IMR-90 (cell line): ENCODE measurements around the gene PDCD10. TPM values are rescaled to one million over a fixed set of nuclear protein-coding genes. Genes with fewer than 3 reads are reported as not detected.

Experiments used
- ATAC-seq: fragments of 200-7000 bp; cut with Tn5 transposase; 2 replicates; pipeline ENCODE4 v1.9.1; 2020; ENCODE audit warnings: low read depth, mild to moderate bottlenecking, moderate library complexity
- BruUV-seq: library from RNA; stranded (reverse); fragments of 400-500 nt; replicated peaks from 2 replicates; lab custom pipeline; 2021; lab: Mats Ljungman, UMichigan
- CTCF ChIA-PET: fragments of 300-600 bp; formaldehyde crosslinking; extraction: SDS; loops from one replicate; lab custom pipeline; 2021; ENCODE audit warnings: antibody characterized with exemption; lab: Yijun Ruan, JAX
- POLR2A ChIA-PET: fragments of 300-600 bp; sonication (Branson Sonifier 250); formaldehyde crosslinking; loops from one replicate; lab custom pipeline; 2022; ENCODE audit warnings: antibody characterized with exemption; ENCODE audit not compliant: unreplicated experiment; lab: Charles Lee
- DNase-seq: peaks from one replicate; pipeline ENCODE4 v3.0.0; 2013
- H2AFZ ChIP-seq: replicated peaks from 2 replicates; pipeline ENCODE3; 2013; ENCODE audit warnings: low read length, mild to moderate bottlenecking; ENCODE audit not compliant: poor library complexity
- H2AK5ac ChIP-seq: 2 replicates; pipeline ENCODE4 v1.6.1; 2013; ENCODE audit warnings: low read depth, low read length, inconsistent platforms
- H2AK9ac ChIP-seq: replicated peaks from 2 replicates; pipeline ENCODE3; 2013; ENCODE audit warnings: mild to moderate bottlenecking, low read depth, low read length, moderate library complexity; ENCODE audit not compliant: poor library complexity
- H2BK120ac ChIP-seq: 2 replicates; pipeline ENCODE4 v1.6.1; 2013; ENCODE audit warnings: low read depth, low read length, inconsistent platforms
- H2BK15ac ChIP-seq: 3 replicates; pipeline ENCODE4 v1.6.1; 2013; ENCODE audit warnings: low read depth, low read length, inconsistent platforms
- H2BK20ac ChIP-seq: 2 replicates; pipeline ENCODE4 v1.6.1; 2013; ENCODE audit warnings: low read depth, mild to moderate bottlenecking, inconsistent platforms, low read length, moderate library complexity
- H2BK5ac ChIP-seq: 2 replicates; pipeline ENCODE4 v1.6.1; 2013; ENCODE audit warnings: mild to moderate bottlenecking, low read depth, low read length, inconsistent platforms; ENCODE audit not compliant: poor library complexity, severe bottlenecking
- H3K14ac ChIP-seq: replicated peaks from 2 replicates; pipeline ENCODE4 v1.6.1; 2013; ENCODE audit warnings: low read depth, low read length, inconsistent platforms
- H3K18ac ChIP-seq: 2 replicates; pipeline ENCODE4 v1.6.1; 2013; ENCODE audit warnings: low read depth, low read length, control low read depth
- H3K23ac ChIP-seq: 2 replicates; pipeline ENCODE4 v1.6.1; 2013; ENCODE audit warnings: low read depth, low read length, inconsistent platforms
- H3K27ac ChIP-seq: 2 replicates; pipeline ENCODE4 v1.5.1; 2013; ENCODE audit warnings: mild to moderate bottlenecking, control low read depth, low read length; ENCODE audit not compliant: insufficient read depth
- H3K27me3 ChIP-seq: 2 replicates; pipeline ENCODE4 v1.6.1; 2013; ENCODE audit warnings: low read length; ENCODE audit not compliant: control insufficient read depth, insufficient read depth
- H3K36me3 ChIP-seq: 2 replicates; pipeline ENCODE4 v1.6.1; 2013; ENCODE audit warnings: low read length, mixed read lengths; ENCODE audit not compliant: control insufficient read depth, insufficient read depth
- H3K4ac ChIP-seq: 2 replicates; pipeline ENCODE4 v1.6.1; 2013; ENCODE audit warnings: low read depth, low read length, inconsistent platforms
- H3K4me1 ChIP-seq: 2 replicates; pipeline ENCODE4 v1.6.1; 2013; ENCODE audit warnings: low read length, mixed read lengths; ENCODE audit not compliant: control insufficient read depth, insufficient read depth
- H3K4me2 ChIP-seq: 2 replicates; pipeline ENCODE4 v1.6.1; 2013; ENCODE audit warnings: low read depth, mild to moderate bottlenecking, control low read depth, low read length, moderate library complexity
- H3K4me3 ChIP-seq: 2 replicates; pipeline ENCODE4 v1.5.1; 2013; ENCODE audit warnings: low read depth, mild to moderate bottlenecking, control low read depth, low read length, moderate library complexity; ENCODE audit not compliant: insufficient read depth
- H3K56ac ChIP-seq: 2 replicates; pipeline ENCODE4 v1.6.1; 2013; ENCODE audit warnings: low read length, inconsistent platforms; ENCODE audit not compliant: insufficient read depth; ENCODE audit errors: extremely low read depth
- H3K79me1 ChIP-seq, 2 experiments: 2 replicates each; pipeline ENCODE4 v1.6.1; 2013; ENCODE audit warnings: low read length in 2 of 2, inconsistent platforms in 1 of 2, low read depth in 1 of 2
- H3K9ac ChIP-seq: 2 replicates; pipeline ENCODE4 v1.6.1; 2013; ENCODE audit warnings: low read depth, low read length, control low read depth
- H3K9me1 ChIP-seq: 2 replicates; pipeline ENCODE4 v1.6.1; 2013; ENCODE audit warnings: low read length, inconsistent platforms; ENCODE audit not compliant: insufficient read depth
- H3K9me3 ChIP-seq: 2 replicates; pipeline ENCODE4 v1.6.1; 2013; ENCODE audit warnings: low read length; ENCODE audit not compliant: control insufficient read depth, insufficient read depth
- H4K20me1 ChIP-seq: 2 replicates; pipeline ENCODE4 v1.6.1; 2013; ENCODE audit warnings: low read length, inconsistent platforms; ENCODE audit not compliant: insufficient read depth
- H4K5ac ChIP-seq: 2 replicates; pipeline ENCODE4 v1.6.1; 2013; ENCODE audit warnings: mild to moderate bottlenecking, low read depth, low read length, control low read depth
- H4K8ac ChIP-seq, 2 experiments: 2 replicates each; pipeline ENCODE4 v1.6.1; 2013; ENCODE audit warnings: low read depth in 2 of 2, low read length in 2 of 2, control low read depth in 1 of 2, inconsistent platforms in 1 of 2
- H4K91ac ChIP-seq: 2 replicates; pipeline ENCODE4 v1.6.1; 2013; ENCODE audit warnings: low read depth, low read length, inconsistent platforms; ENCODE audit not compliant: insufficient read depth
- BHLHE40 ChIP-seq: fragments of 150-350 bp; IDR thresholded peaks from 2 replicates; pipeline ENCODE4 v1.6.1; 2016; ENCODE audit warnings: mild to moderate bottlenecking, low read depth, low read length
- CHD1 ChIP-seq: IDR thresholded peaks from 2 replicates; pipeline ENCODE4 v1.6.1; 2012; ENCODE audit warnings: low read depth, low read length, improper control_type of control experiment
- FOS ChIP-seq: fragments of 150-350 bp; IDR thresholded peaks from 2 replicates; pipeline ENCODE4 v1.6.1; 2016; ENCODE audit warnings: low read depth, low read length
- MAFK ChIP-seq: IDR thresholded peaks from 2 replicates; pipeline ENCODE4 v1.6.1; 2012; ENCODE audit warnings: low read depth, low read length, improper control_type of control experiment
- MAZ ChIP-seq: IDR thresholded peaks from 2 replicates; pipeline ENCODE4 v1.6.1; 2012; ENCODE audit warnings: low read depth, mild to moderate bottlenecking, low read length, improper control_type of control experiment, moderate library complexity, borderline replicate concordance
- MXI1 ChIP-seq: IDR thresholded peaks from 2 replicates; pipeline ENCODE4 v1.6.1; 2012; ENCODE audit warnings: low read depth, mild to moderate bottlenecking, low read length, moderate library complexity, borderline replicate concordance
- POLR2A ChIP-seq: IDR thresholded peaks from 2 replicates; pipeline ENCODE4 v1.6.1; 2012; ENCODE audit warnings: mild to moderate bottlenecking, low read depth, low read length
- RAD21 ChIP-seq: IDR thresholded peaks from 2 replicates; pipeline ENCODE4 v1.6.1; 2012; ENCODE audit warnings: low read length, improper control_type of control experiment
- RCOR1 ChIP-seq: IDR thresholded peaks from 2 replicates; pipeline ENCODE4 v1.6.1; 2012; ENCODE audit warnings: mild to moderate bottlenecking, low read length, improper control_type of control experiment; ENCODE audit not compliant: insufficient replicate concordance
- RFX5 ChIP-seq: IDR thresholded peaks from 2 replicates; pipeline ENCODE4 v1.8.0; 2012; ENCODE audit warnings: low read depth, mild to moderate bottlenecking, low read length, moderate library complexity
- SMC3 ChIP-seq: fragments of 150-350 bp; IDR thresholded peaks from 2 replicates; pipeline ENCODE4 v1.6.1; 2016; ENCODE audit warnings: low read depth, mild to moderate bottlenecking, antibody characterized with exemption, low read length, moderate library complexity
- WGBS, 2 experiments: methylation state at CpG; one replicate each; pipeline versions ENCODE4 v1.1.5 to v1.1.7; 2013; ENCODE audit warnings: missing lambda C conversion rate in 2 of 2; ENCODE audit not compliant: insufficient read length in 1 of 2; ENCODE audit errors: extremely low coverage in 2 of 2; 5-methylcytosine and 5-hydroxymethylcytosine counted together
- dilution Hi-C: fragments of 300-500 bp; cut with HindIII; formaldehyde crosslinking; loops from one replicate; pipeline ENCODE4 v1.14.3; 2018; ENCODE audit warnings: low sequenced_read_pairs; ENCODE audit not compliant: unreplicated experiment
- in situ Hi-C: fragments of 300-500 bp; cut with MboI; formaldehyde crosslinking; loops from 3 replicates; pipeline ENCODE4 v1.14.3; 2019; ENCODE audit warnings: low sequenced_read_pairs, inconsistent platforms, mixed read lengths
- intact Hi-C: fragments of 100-400 bp; cut with micrococcal nuclease; formaldehyde crosslinking; loops from 2 replicates; pipeline ENCODE4 v1.10.0; 2022
- polyA plus RNA-seq, 3 experiments: library from polyadenylated mRNA; depleted of rRNA; stranded (reverse); fragments of >200 nt; gene quantifications; 2 replicates each; pipeline ENCODE4 v1.2.3, GENCODE V29; 2012; ENCODE audit warnings: low replicate concordance in 1 of 3
- total RNA-seq: library from RNA; depleted of rRNA; stranded (reverse); fragments of >200 nt; gene quantifications from 2 replicates; pipeline ENCODE4 v1.2.3, GENCODE V29; 2012
- TF ChIP-seq, protein P1 (sequence below): conservative IDR thresholded peaks from 2 replicates; pipeline ENCODE4 v1.5.1; 2012; ENCODE audit warnings: mild to moderate bottlenecking, low read depth, low read length, improper control_type of control experiment
- TF ChIP-seq, protein P2 (sequence below): fragments of 150-350 bp; IDR thresholded peaks from 2 replicates; pipeline ENCODE4 v1.6.1; 2017; ENCODE audit warnings: mild to moderate bottlenecking, antibody characterized with exemption, low read length, low read depth
- TF ChIP-seq, protein P3 (sequence below): fragments of 150-350 bp; IDR thresholded peaks from 2 replicates; pipeline ENCODE4 v1.6.1; 2016; ENCODE audit warnings: low read depth, mild to moderate bottlenecking, low read length, moderate library complexity, borderline replicate concordance

Gene PDCD10
- total and polyA plus RNA-seq, 2 of the 4 experiments (the other 2 are of a cell fraction), result 36.7 to 47.3 TPM

- in situ Hi-C loops (no loop called here), dilution Hi-C loops (no loop called here), intact Hi-C loops (loop anchor here (10.0 kb wide), 1 partner anchor 312 kb away; no protein-coding TSS in a partner anchor)
- H3K23ac ChIP-seq, result no peak overlapping the region
- H3K4me1 ChIP-seq, result peaks cover 2% of the 10 kb centered on the region; the same call in 1 of the 2 replicates
- no peak overlapping the region for H3K4ac ChIP-seq
- H4K20me1 ChIP-seq, result peaks cover 31% of the 10 kb centered on the region
- ATAC-seq (no peak), DNase-seq (peak; percentile 0)
- H2BK120ac ChIP-seq, result no peak overlapping the region
- no peak overlapping the region for H2AFZ ChIP-seq
- H4K91ac ChIP-seq, result no peak overlapping the region
- H3K9me3 ChIP-seq, result no peaks in the 10 kb centered on the region
- H3K27me3 ChIP-seq, result no peaks in the 10 kb centered on the region
- BruUV-seq, result no TSS peak
- H2AK9ac ChIP-seq, result no peak overlapping the region
- no peak overlapping the region for H3K56ac ChIP-seq
- no peak overlapping the region for H4K8ac ChIP-seq
- no peak overlapping the region for H2BK15ac ChIP-seq
- no peak overlapping the region; the same call in 1 of the 2 replicates for H3K4me2 ChIP-seq
- no peak overlapping the region for H2AK5ac ChIP-seq
- H3K36me3 ChIP-seq, result no peaks in the 10 kb centered on the region
- no peak overlapping the region for H2BK5ac ChIP-seq
- ChIA-PET CTCF (no interaction called here), POLR2A (no interaction called here)
- no peak for TF ChIP-seq MXI1
- TF ChIP-seq, protein P1, sequence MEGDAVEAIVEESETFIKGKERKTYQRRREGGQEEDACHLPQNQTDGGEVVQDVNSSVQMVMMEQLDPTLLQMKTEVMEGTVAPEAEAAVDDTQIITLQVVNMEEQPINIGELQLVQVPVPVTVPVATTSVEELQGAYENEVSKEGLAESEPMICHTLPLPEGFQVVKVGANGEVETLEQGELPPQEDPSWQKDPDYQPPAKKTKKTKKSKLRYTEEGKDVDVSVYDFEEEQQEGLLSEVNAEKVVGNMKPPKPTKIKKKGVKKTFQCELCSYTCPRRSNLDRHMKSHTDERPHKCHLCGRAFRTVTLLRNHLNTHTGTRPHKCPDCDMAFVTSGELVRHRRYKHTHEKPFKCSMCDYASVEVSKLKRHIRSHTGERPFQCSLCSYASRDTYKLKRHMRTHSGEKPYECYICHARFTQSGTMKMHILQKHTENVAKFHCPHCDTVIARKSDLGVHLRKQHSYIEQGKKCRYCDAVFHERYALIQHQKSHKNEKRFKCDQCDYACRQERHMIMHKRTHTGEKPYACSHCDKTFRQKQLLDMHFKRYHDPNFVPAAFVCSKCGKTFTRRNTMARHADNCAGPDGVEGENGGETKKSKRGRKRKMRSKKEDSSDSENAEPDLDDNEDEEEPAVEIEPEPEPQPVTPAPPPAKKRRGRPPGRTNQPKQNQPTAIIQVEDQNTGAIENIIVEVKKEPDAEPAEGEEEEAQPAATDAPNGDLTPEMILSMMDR, result no peak
- TF ChIP-seq FOS, result no peak
- TF ChIP-seq RAD21, result no peak
- no peak for TF ChIP-seq BHLHE40
- TF ChIP-seq, protein P2, sequence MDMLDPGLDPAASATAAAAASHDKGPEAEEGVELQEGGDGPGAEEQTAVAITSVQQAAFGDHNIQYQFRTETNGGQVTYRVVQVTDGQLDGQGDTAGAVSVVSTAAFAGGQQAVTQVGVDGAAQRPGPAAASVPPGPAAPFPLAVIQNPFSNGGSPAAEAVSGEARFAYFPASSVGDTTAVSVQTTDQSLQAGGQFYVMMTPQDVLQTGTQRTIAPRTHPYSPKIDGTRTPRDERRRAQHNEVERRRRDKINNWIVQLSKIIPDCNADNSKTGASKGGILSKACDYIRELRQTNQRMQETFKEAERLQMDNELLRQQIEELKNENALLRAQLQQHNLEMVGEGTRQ, result no peak
- no peak for TF ChIP-seq CHD1
- no peak for TF ChIP-seq SMC3
- TF ChIP-seq MAFK, result no peak
- TF ChIP-seq, protein P3, sequence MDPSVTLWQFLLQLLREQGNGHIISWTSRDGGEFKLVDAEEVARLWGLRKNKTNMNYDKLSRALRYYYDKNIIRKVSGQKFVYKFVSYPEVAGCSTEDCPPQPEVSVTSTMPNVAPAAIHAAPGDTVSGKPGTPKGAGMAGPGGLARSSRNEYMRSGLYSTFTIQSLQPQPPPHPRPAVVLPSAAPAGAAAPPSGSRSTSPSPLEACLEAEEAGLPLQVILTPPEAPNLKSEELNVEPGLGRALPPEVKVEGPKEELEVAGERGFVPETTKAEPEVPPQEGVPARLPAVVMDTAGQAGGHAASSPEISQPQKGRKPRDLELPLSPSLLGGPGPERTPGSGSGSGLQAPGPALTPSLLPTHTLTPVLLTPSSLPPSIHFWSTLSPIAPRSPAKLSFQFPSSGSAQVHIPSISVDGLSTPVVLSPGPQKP, result no peak
- TF ChIP-seq POLR2A, result no peak
- TF ChIP-seq MAZ, result no peak
- no peak for TF ChIP-seq RCOR1
- no peak for TF ChIP-seq RFX5
- no peak overlapping the region for H4K5ac ChIP-seq
- peaks cover 9 to 25% of the 10 kb centered on the region in 2 experiments; a peak in 3 of 4 replicates for H3K79me1 ChIP-seq
- no peak overlapping the region for H3K4me3 ChIP-seq
- WGBS, 2 experiments, result 80% methylated on average over 1 of the region's 7 CpGs; no CpG with 5 or more reads in 1 of the 2 experiments
- no peak overlapping the region for H3K27ac ChIP-seq
- H3K18ac ChIP-seq, result no peak overlapping the region
- H3K9me1 ChIP-seq, result peaks cover 7% of the 10 kb centered on the region
- H3K9ac ChIP-seq, result no peak overlapping the region
- H3K14ac ChIP-seq, result no peak overlapping the region
- no peak overlapping the region for H2BK20ac ChIP-seq
These were observed 2.2 kb downstream of the PDCD10 start for GRCh38 chr3:167732313-167733065.
